Ecto neural progenitor cell (in vitro differentiated cells): ENCODE data around the gene LMAN1L.

Experiments
- DNase-seq: peaks from one replicate; pipeline ENCODE4 v3.0.0-alpha.2; 2018; ENCODE audit warnings: low spot score

LMAN1L gene

GRCh38 chr15:74794248-74794969 is 18.2 kb upstream of the LMAN1L start:
- no peak for DNase-seq

DNA sequence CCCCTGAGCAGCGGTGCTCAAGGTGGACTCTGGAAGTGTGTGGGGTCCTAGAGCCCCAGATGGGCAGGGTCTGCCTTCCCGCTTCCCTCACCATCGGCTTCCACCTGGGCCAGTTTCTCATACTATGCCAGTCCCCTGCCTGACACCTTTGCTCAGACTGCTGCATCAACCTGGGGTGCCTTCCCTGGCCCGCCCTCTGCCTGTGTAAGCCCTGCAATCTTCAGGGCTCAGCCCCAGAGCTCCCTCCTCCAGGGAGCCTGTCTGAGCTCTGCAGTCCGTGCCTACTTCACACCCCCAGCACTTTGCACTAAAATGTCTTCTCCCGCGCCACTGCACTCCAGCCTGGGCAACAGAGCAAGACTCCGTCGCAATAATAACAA is 17.7 kb upstream of the LMAN1L start:
- DNase-seq: no peak

DNA sequence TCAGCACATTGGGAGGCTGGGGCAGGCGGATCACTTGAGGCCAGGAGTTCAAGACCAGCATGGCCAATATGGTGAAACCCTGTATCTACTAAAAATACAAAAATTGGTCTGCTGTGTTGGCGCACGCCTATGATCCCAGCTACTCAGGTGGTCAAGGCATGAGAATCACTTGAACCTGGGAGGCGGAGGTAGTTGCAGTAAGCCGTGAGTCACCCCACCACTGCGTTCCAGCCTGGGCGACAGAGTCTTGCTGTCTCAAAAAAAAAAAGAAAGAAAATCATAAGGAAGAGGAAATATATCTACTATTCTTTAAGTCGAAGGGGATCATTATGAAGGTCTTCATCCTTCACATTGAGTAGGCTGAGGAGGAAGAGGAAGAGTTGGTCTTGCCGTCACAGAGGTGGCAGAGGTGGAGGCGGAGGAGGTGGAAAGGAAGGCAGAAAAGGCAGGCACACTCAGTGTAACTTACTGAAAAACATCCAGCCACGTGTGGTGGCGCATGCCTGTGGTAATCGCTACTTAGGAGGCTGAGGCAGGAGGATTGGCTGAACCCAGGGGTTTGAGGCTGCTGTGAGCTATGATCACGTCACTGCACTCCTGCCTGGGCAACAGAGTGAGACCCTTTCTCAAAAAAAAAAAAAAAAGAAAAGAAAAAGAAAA is 16.5 kb upstream of the LMAN1L start:
- no peak for DNase-seq

GRCh38 chr15:74798388-74799254 is 14.0 kb upstream of the LMAN1L start:
- DNase-seq: no peak

GRCh38 chr15:74799255-74799855 is 13.3 kb upstream of the LMAN1L start:
- DNase-seq: no peak

DNA sequence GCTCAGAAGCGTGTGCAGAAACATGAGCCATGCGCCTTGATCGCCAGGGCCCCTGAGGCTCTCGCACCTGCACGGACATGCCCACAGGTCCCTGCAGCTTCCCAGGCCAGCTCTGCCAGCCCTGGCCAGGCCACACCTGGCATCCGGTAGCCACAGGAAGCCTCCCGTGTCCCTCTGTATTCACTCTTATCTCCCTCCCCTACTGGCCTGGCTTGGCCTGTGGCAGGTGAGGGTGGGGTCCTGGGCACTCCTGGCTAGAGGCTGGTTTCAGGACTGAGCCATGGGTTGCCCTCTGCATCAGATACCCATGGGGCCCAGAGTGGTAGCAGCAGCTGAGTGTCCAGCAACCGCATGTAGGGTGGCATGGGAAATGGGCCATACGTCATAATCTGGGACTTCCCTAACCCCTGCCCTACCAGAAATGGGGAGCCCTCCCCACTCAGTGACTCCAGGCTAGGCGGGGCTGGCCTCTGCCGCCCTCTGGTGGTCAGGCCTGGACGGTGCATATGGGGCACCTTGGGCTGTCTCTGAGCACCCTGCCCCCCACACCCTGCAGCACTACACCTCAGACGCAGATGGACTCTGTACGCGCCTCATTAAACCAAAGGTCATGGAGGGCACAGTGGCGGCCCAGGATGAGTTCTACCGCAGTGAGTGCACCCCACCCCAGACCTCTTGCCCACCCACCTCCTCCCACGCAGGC is 12.6 kb upstream of the LMAN1L start:
- peak; percentile 83 for DNase-seq

DNA sequence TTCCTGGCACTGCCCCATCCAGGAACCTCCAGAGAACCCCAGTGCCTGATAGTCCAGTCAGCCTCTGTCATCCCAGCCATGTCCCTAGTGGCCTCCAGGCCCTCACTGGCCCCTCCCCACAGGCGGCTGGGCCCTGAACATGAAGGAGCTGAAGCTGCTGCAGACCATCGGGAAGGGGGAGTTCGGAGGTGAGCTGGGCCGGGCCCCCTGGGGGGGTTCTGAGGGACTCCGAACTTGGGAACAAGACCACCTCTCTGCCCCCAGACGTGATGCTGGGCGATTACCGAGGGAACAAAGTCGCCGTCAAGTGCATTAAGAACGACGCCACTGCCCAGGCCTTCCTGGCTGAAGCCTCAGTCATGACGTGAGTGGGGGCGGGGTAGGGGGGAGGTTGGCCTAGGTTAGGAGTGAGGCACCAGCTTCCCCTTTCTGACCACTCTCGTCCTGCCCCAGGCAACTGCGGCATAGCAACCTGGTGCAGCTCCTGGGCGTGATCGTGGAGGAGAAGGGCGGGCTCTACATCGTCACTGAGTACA is 12.0 kb upstream of the LMAN1L start:
- no peak for DNase-seq

DNA sequence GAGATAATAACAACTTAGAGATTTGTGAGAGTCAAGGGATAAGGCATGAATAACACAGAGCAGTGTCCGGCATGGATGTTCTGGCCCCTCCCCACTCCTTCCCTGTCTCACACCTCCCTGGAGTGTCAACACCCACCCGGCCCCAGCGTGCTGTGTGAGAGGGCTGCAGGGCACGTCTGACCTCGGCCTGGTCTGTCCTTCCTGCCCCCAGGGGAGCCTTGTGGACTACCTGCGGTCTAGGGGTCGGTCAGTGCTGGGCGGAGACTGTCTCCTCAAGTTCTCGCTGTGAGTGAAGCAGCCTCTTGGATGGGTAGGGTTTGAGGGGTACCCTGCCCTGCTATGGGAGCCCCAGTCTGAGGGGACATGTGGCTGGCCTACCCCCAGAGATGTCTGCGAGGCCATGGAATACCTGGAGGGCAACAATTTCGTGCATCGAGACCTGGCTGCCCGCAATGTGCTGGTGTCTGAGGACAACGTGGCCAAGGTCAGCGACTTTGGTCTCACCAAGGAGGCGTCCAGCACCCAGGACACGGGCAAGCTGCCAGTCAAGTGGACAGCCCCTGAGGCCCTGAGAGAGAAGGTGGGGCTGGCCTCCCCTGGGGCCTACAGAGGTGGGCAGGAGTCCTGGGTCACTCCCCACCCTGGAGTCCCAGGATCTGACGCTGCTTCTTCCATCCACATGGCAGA is 11.2 kb upstream of the LMAN1L start:
- DNase-seq: no peak

DNA sequence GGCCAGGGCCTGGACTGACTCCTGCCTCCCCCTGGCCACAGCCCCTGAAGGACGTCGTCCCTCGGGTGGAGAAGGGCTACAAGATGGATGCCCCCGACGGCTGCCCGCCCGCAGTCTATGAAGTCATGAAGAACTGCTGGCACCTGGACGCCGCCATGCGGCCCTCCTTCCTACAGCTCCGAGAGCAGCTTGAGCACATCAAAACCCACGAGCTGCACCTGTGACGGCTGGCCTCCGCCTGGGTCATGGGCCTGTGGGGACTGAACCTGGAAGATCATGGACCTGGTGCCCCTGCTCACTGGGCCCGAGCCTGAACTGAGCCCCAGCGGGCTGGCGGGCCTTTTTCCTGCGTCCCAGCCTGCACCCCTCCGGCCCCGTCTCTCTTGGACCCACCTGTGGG is 10.3 kb upstream of the LMAN1L start:
- no peak for DNase-seq

GRCh38 chr15:74802862-74803447 is 9.7 kb upstream of the LMAN1L start:
- no peak for DNase-seq

DNA sequence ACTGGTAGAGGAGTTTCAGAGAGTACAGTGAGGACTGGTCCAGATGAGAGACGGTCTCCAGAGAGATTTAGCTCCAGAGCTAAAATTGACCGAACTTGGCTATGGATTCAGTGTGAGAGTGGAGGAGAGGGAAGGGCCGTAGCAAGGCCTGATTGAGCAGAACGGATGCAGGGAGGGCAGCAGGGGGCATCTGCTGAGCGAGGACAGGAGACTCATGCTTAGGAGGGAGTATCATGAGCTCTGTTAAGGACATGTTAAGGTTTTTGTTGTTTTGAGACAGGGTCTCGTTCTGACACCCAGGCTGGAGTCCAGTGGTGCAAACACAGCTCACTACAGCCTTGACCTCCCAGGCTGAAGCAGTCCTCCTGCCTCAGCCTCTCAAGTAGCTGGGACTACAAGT is 7.7 kb upstream of the LMAN1L start:
- no peak for DNase-seq

GRCh38 chr15:74807282-74807681 is 5.4 kb upstream of the LMAN1L start:
- no peak for DNase-seq

GRCh38 chr15:74808078-74808839 is 4.4 kb upstream of the LMAN1L start:
- DNase-seq: no peak

DNA sequence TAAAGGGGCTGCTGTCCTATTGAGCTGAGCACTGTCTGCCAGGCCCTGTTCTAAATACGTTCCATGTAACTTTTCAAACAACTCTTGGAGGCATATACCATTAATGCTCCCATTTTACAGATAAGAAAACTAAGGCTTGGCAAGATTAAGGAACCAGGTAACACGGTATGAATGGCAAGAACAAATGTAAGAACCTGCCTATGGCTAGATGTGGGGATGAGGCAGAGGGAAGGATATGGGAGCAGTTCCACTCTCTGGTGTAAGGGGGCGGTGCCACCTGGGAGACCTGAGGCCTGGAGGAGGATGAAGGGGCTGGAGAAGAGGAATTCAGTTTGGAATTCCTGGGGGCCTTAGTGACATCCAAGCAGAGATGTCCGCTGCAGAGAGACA is 3.8 kb upstream of the LMAN1L start:
- DNase-seq: no peak

DNA sequence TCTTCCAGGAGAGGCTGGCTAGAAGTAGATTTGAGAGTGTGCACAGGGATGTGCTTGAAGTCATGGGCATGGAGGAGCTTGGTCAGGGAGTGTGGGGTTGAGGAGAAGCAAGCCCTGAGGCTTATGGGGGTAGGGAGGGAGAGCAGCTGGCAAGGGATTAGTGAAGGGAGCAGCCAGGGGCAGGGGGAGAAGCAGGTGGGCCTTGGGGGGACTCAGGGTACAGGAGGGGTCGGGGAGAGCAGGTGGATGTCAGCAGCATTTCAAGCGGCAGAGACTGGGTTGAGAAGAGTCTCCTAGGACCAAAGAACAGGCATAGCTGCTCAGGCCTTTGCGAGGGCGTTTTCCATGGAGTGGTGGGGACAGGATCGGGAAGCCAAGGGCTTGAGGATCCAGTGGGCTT is 3.4 kb upstream of the LMAN1L start:
- DNase-seq: no peak

DNA sequence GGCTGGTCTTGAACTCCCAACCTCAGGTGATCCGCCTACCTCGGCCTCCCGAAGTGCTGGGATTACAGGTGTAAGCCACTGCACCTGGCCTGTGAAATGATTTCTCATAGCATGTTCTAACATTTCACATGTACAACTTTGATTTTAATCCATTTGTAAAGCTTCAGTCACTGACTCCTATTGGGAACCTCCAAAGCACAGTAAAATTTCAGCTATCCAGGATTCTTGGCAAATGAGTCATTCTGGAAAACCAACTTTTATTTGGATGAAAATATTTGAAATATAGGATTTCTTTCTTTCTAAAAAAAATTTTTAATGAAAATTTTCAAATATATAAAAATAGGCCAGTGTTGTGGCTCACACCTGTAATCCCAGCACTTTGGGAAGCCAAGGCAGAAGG is 2.7 kb upstream of the LMAN1L start:
- no peak for DNase-seq

DNA sequence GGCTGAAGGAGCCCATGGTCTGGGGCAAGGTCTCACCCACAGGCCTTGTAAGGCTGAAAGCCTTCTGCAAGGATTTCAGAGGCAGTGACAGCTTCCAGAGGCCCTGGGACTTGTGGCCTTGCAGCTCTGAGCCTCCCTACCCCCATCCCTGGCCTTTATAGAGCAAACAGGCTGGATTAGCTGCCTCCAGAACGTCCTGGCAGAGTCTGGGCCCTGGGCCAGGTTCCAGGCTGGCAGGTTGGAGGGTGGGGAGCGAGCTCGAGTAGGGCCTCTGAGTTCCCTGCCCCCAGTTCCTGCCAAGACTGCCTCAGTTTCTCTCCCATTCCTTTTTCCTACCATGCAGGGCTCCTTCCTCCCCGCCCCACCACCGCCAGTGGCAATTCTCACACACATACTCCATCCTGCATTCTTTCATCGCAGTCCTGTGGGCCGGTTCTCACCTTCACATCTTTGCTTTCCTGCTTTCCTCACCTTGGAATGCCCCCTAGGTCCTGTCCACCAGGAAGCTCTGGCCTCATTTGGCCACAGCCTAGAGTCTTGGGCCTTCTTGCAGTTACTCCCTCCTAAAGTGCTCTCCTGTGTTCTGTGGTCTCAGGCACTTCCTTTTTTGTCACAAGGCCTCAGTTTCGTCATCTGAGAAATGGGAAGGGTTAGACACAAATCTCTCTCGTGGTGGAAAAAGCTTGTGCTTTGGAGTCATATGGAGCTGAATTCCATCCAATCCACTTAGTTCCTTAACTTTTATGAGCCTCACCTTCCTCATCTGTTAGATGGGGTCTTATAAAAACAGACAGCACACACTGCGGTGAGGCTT is 2.7 kb downstream of the LMAN1L start:
- DNase-seq: no peak

GRCh38 chr15:74815961-74816360 is 3.3 kb downstream of the LMAN1L start:
- no peak for DNase-seq
